HepG2 (cell line): ENCODE results near the gene STOM. TPM values are rescaled to one million over a fixed set of nuclear protein-coding genes. Genes with fewer than 3 reads are reported as not detected.

Source experiments
- ATAC-seq: fragments of 200-7000 bp; cut with Tn5 transposase; 3 replicates; pipeline ENCODE4 v1.9.1; 2020; ENCODE audit warnings: mild to moderate bottlenecking, moderate library complexity
- BruUV-seq: library from RNA; stranded (reverse); fragments of 400-500 nt; replicated peaks from 2 replicates; lab custom pipeline; 2021; lab: Mats Ljungman, UMichigan
- CTCF ChIA-PET: fragments of 300-600 bp; formaldehyde crosslinking; extraction: SDS; loops from one replicate; lab custom pipeline; 2021; ENCODE audit warnings: low total read pairs, inconsistent platforms, low intra/inter-chr PET ratio; lab: Yijun Ruan, JAX
- POLR2A ChIA-PET: fragments of 350-600 bp; sonication (Branson Sonifier 250); formaldehyde crosslinking; loops from one replicate; lab custom pipeline; 2020; ENCODE audit warnings: antibody characterized with exemption, inconsistent platforms; lab: Yijun Ruan, JAX
- DNase-seq: peaks from one replicate; pipeline ENCODE4 v3.0.0-alpha.2; 2015; ENCODE audit warnings: low spot score
- FAIRE-seq: peaks from 3 replicates; lab custom pipeline; 2011; peaks lifted over from hg19 to GRCh38; lab: Jason Lieb, UNC
- H2AFZ ChIP-seq: one replicate; pipeline ENCODE4 v1.6.1; 2011; ENCODE audit warnings: low read length, inconsistent platforms
- H3K27ac ChIP-seq: fragments of 300-600 bp; 3 replicates; pipeline ENCODE4 v1.8.0; 2011; ENCODE audit warnings: mixed run types, mild to moderate bottlenecking, mixed read lengths, low read length, inconsistent platforms; ENCODE audit not compliant: insufficient read depth; ENCODE audit errors: extremely low read length
- H3K27me3 ChIP-seq, 2 experiments: fragments of 200-600 bp in 1 of 2; 2 replicates in 1 of 2; 3 replicates in 1 of 2; pipeline versions ENCODE4 v1.6.0 to v1.8.0; 2011; ENCODE audit warnings: low read length in 2 of 2, mild to moderate bottlenecking in 2 of 2, moderate library complexity in 2 of 2, inconsistent platforms in 1 of 2; ENCODE audit not compliant: insufficient read depth in 2 of 2, control insufficient read depth in 1 of 2
- H3K36me3 ChIP-seq, 2 experiments: fragments of 200-600 bp in 1 of 2; replicated peaks in 1 of 2; 2 replicates in 1 of 2; 3 replicates in 1 of 2; pipeline versions ENCODE4 v1.5.1 to v1.8.0; 2011; ENCODE audit warnings: low read length in 2 of 2, inconsistent platforms in 1 of 2; ENCODE audit not compliant: insufficient read depth in 2 of 2, control insufficient read depth in 1 of 2
- H3K4me1 ChIP-seq: 2 replicates; pipeline ENCODE4 v1.5.1; 2012; ENCODE audit warnings: low read length, inconsistent platforms; ENCODE audit not compliant: insufficient read depth
- H3K4me2 ChIP-seq: 2 replicates; pipeline ENCODE4 v1.6.0; 2011; ENCODE audit warnings: low read depth, low read length, inconsistent platforms
- H3K4me3 ChIP-seq, 3 experiments: fragments of 200-600 bp in 1 of 3; sonication (generic), shearing (Covaris generic) in 1 of 3; replicated peaks in 1 of 3; 2 replicates each; pipeline ENCODE4 v1.5.1; 2011 to 2016; ENCODE audit warnings: low read length in 3 of 3, inconsistent platforms in 2 of 3, low read depth in 2 of 3, mild to moderate bottlenecking in 2 of 3, control low read depth in 1 of 3, mixed read lengths in 1 of 3; ENCODE audit not compliant: insufficient read depth in 1 of 3
- H3K79me2 ChIP-seq: one replicate; pipeline ENCODE4 v1.6.1; 2011; ENCODE audit warnings: low read length, inconsistent platforms; ENCODE audit not compliant: insufficient read depth
- H3K9ac ChIP-seq: 2 replicates; pipeline ENCODE4 v1.6.0; 2011; ENCODE audit warnings: mild to moderate bottlenecking, low read depth, low read length, inconsistent platforms; ENCODE audit not compliant: insufficient read depth
- H3K9me3 ChIP-seq: 2 replicates; pipeline ENCODE4 v1.5.1; 2012; ENCODE audit warnings: mild to moderate bottlenecking, low read length
- H4K20me1 ChIP-seq: 2 replicates; pipeline ENCODE4 v1.6.0; 2011; ENCODE audit warnings: inconsistent platforms, mild to moderate bottlenecking, low read length, moderate library complexity; ENCODE audit not compliant: insufficient read depth
- ARID2 ChIP-seq: sonication (generic); formaldehyde crosslinking; IDR thresholded peaks from 2 replicates; pipeline ENCODE4 v1.8.1; 2022; ENCODE audit warnings: mild to moderate bottlenecking, missing genetic modification reagents, borderline replicate concordance
- CBX1 ChIP-seq: IDR thresholded peaks from one replicate; pipeline ENCODE4 v1.6.1; 2016; ENCODE audit warnings: antibody characterized with exemption, low read depth
- DR1 ChIP-seq: sonication (generic); formaldehyde crosslinking; IDR thresholded peaks from 2 replicates; pipeline ENCODE4 v1.8.0; 2021; ENCODE audit warnings: mild to moderate bottlenecking, missing genetic modification reagents, inconsistent platforms
- EHMT2 ChIP-seq: fragments of 200-600 bp; sonication (generic); IDR thresholded peaks from 2 replicates; pipeline ENCODE4 v1.7.0; 2017; ENCODE audit warnings: antibody characterized with exemption, low read depth, low read length, borderline replicate concordance
- FOXO1 ChIP-seq: sonication (generic); formaldehyde crosslinking; IDR thresholded peaks from 2 replicates; pipeline ENCODE4 v1.4.0; 2020; ENCODE audit warnings: missing genetic modification reagents
- HHEX ChIP-seq: IDR thresholded peaks from 2 replicates; pipeline ENCODE4 v1.6.1; 2016; ENCODE audit warnings: control low read depth
- NCOA2 ChIP-seq: sonication (generic); formaldehyde crosslinking; IDR thresholded peaks from 2 replicates; pipeline ENCODE4 v1.8.0; 2022; ENCODE audit warnings: inconsistent platforms
- NFIC ChIP-seq: IDR thresholded peaks from 2 replicates; pipeline ENCODE4 v1.6.1; 2012; ENCODE audit warnings: mild to moderate bottlenecking, low read length, inconsistent platforms
- PTBP1 ChIP-seq: fragments of 200-400 bp; formaldehyde crosslinking; IDR thresholded peaks from 2 replicates; pipeline ENCODE4 v1.6.1; 2018; ENCODE audit warnings: low read length, low read depth; ENCODE audit not compliant: poor library complexity, severe bottlenecking
- SUZ12 ChIP-seq: fragments of 150-350 bp; IDR thresholded peaks from 2 replicates; pipeline ENCODE4 v1.6.1; 2014; ENCODE audit warnings: low read depth, low read length
- TOE1 ChIP-seq: sonication (generic); formaldehyde crosslinking; IDR thresholded peaks from 2 replicates; pipeline ENCODE4 v1.4.0; 2020; ENCODE audit warnings: mild to moderate bottlenecking, missing genetic modification reagents
- TSC22D2 ChIP-seq: sonication (generic); formaldehyde crosslinking; IDR thresholded peaks from 2 replicates; pipeline ENCODE4 v1.5.1; 2020; ENCODE audit warnings: missing genetic modification reagents, mild to moderate bottlenecking, borderline replicate concordance
- ZFP1 ChIP-seq: IDR thresholded peaks from 2 replicates; pipeline ENCODE4 v1.6.1; 2016
- ZFP90 ChIP-seq: sonication (generic); formaldehyde crosslinking; IDR thresholded peaks from 2 replicates; pipeline ENCODE4 v1.8.0; 2022; ENCODE audit warnings: missing genetic modification reagents, mild to moderate bottlenecking, inconsistent platforms, borderline replicate concordance
- ZNF274 ChIP-seq: sonication (generic); formaldehyde crosslinking; IDR thresholded peaks from 2 replicates; pipeline ENCODE4 v1.5.1; 2020; ENCODE audit warnings: mild to moderate bottlenecking, missing genetic modification reagents
- ZNF333 ChIP-seq: sonication (generic); formaldehyde crosslinking; IDR thresholded peaks from 2 replicates; pipeline ENCODE4 v1.4.0; 2020; ENCODE audit warnings: mild to moderate bottlenecking, missing genetic modification reagents, borderline replicate concordance
- WGBS: methylation state at CpG from one replicate; pipeline ENCODE4 v1.1.6; 2017; ENCODE audit warnings: low lambda C conversion rate; 5-methylcytosine and 5-hydroxymethylcytosine counted together
- in situ Hi-C: cut with HindIII; loops from 2 replicates; pipeline ENCODE4 v1.10.0; 2017; ENCODE audit warnings: low pct_unique_long_range_greater_than_20kb; ENCODE audit not compliant: extremely low pct_ligation_motif_present
- intact Hi-C: fragments of 100-400 bp; cut with micrococcal nuclease; formaldehyde crosslinking; loops from one replicate; pipeline ENCODE4 v1.10.0; 2022; ENCODE audit not compliant: unreplicated experiment
- polyA plus RNA-seq, 8 experiments: library from polyadenylated mRNA; depleted of rRNA in 3 of 8; stranded (reverse) in 7 of 8; unstranded in 1 of 8; fragments of >200 nt; fragmentation: Illumina TruSeq in 4 of 8; extraction: Trizol in 4 of 8; gene quantifications; 2 replicates each; pipeline versions ENCODE4 v1.2.1 to v1.2.3, GENCODE V29; 2011 to 2016; ENCODE audit warnings: low read depth in 4 of 8, missing spikeins in 1 of 8, mixed read lengths in 1 of 8; ENCODE audit not compliant: insufficient read depth in 1 of 8
- total RNA-seq, 5 experiments: library from RNA; depleted of rRNA; stranded (reverse); fragments of >200 nt; fragmentation: Illumina TruSeq; extraction: Trizol; gene quantifications; 2 replicates each; pipeline ENCODE4 v1.2.3, GENCODE V29; 2016; ENCODE audit warnings: low read depth in 1 of 5
- TF ChIP-seq, protein P1 (sequence below): sonication (generic); formaldehyde crosslinking; IDR thresholded peaks from 2 replicates; pipeline ENCODE4 v1.5.0; 2020; ENCODE audit warnings: missing genetic modification reagents
- TF ChIP-seq, protein P2 (sequence below): sonication (generic); formaldehyde crosslinking; IDR thresholded peaks from 2 replicates; pipeline ENCODE4 v1.4.0; 2020; ENCODE audit warnings: missing genetic modification reagents
- TF ChIP-seq, protein P3 (sequence below): sonication (generic); formaldehyde crosslinking; IDR thresholded peaks from 2 replicates; pipeline ENCODE4 v1.8.0; 2022; ENCODE audit warnings: missing genetic modification reagents, low read depth, mild to moderate bottlenecking, borderline replicate concordance
- TF ChIP-seq, protein P4 (sequence below): sonication (generic); formaldehyde crosslinking; conservative IDR thresholded peaks from 2 replicates; pipeline ENCODE4 v1.4.0; 2020; ENCODE audit warnings: missing genetic modification reagents

STOM gene
- total and polyA plus RNA-seq, 2 of the 13 experiments (the other 11 are each of a cell fraction or from before 2014, with no cell fraction given) = 43.6 to 165 TPM

DNA sequence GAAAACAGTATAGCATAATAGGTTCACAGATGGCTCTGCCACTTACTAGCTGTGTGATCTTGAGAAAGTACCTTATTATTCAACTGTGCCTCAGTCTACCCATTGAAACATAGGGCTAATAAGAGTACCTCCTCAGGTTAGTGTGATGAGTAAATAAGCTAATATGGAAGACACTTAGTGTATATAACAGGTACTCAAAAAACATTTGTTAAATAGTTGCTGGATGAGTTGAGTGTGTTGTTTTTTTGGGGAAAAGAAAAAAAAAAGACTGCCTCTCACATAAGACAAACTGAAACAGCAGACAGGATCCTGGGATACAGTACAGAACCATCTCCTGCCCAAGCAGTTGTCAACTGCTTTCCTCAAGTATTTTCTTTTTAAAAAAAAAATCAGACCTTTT is 5.2 kb downstream of the STOM start (continued):
- TF ChIP-seq, protein P1, sequence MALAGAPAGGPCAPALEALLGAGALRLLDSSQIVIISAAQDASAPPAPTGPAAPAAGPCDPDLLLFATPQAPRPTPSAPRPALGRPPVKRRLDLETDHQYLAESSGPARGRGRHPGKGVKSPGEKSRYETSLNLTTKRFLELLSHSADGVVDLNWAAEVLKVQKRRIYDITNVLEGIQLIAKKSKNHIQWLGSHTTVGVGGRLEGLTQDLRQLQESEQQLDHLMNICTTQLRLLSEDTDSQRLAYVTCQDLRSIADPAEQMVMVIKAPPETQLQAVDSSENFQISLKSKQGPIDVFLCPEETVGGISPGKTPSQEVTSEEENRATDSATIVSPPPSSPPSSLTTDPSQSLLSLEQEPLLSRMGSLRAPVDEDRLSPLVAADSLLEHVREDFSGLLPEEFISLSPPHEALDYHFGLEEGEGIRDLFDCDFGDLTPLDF (CRISPR knock-in tag) = no peak
- TF ChIP-seq NCOA2 (CRISPR knock-in tag) = no peak
- TF ChIP-seq CBX1 = no peak
- no peak for TF ChIP-seq TOE1

DNA sequence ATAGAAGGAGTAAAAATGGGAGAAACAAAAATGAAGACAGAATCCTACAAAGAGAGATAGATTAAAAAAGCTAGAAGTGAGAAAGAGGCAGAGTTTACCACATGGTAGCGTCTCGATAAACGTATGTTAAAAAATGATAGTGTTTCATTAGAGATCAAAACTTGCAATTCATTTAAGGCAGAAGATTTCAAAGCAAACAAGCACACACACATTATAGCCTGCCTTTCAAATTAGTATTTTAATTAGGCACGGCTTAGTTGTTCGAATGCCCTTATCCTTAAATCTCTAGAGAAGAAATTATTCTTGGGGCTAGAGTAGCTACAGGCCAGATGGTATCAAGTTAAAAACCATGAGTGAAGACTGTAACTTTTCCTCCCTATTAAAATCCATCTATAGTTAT is 6.0 kb downstream of the STOM start:
- Histone ChIP-seq H3K4me1 (peaks cover 67% of the 10 kb centered on the region), H3K4me3 (no peak overlapping the region), H3K36me3 (peaks cover 0 to 2% of the 10 kb centered on the region in 2 experiments; a peak in 1 of 5 replicates), H3K9me3 (no peaks in the 10 kb centered on the region), H3K79me2 (peaks cover 67% of the 10 kb centered on the region), H3K27me3 (no peaks in the 10 kb centered on the region), H2AFZ (no peak overlapping the region), H3K4me2 (no peak overlapping the region), H3K27ac (no peak overlapping the region), H3K9ac (no peak overlapping the region), H4K20me1 (peaks cover 2% of the 10 kb centered on the region; the same call in 1 of the 2 replicates)
- intact Hi-C loops = no loop called here
- BruUV-seq = no TSS peak
- CTCF ChIA-PET = no interaction called here
- 97% methylated on average over 5 of the region's 5 CpGs for WGBS
- ATAC-seq (no peak), FAIRE-seq (no peak), DNase-seq (no peak)
- in situ Hi-C loops = no loop called here
- POLR2A ChIA-PET = interaction anchor here (1.3 to 1.4 kb wide), 2 partner anchors 9 to 42 kb away, joined by 3 read pairs; no protein-coding TSS in a partner anchor
- TF ChIP-seq NFIC (no peak), SUZ12 (no peak), PTBP1 (no peak), EHMT2 (no peak), TSC22D2 (CRISPR knock-in tag) (no peak), HHEX (CRISPR knock-in tag) (no peak), ZNF333 (CRISPR knock-in tag) (no peak), ZFP90 (CRISPR knock-in tag) (no peak), FOXO1 (CRISPR knock-in tag) (no peak), DR1 (CRISPR knock-in tag) (no peak), ZFP1 (no peak), ZNF274 (CRISPR knock-in tag) (no peak), ARID2 (CRISPR knock-in tag) (no peak)
- TF ChIP-seq, protein P2, sequence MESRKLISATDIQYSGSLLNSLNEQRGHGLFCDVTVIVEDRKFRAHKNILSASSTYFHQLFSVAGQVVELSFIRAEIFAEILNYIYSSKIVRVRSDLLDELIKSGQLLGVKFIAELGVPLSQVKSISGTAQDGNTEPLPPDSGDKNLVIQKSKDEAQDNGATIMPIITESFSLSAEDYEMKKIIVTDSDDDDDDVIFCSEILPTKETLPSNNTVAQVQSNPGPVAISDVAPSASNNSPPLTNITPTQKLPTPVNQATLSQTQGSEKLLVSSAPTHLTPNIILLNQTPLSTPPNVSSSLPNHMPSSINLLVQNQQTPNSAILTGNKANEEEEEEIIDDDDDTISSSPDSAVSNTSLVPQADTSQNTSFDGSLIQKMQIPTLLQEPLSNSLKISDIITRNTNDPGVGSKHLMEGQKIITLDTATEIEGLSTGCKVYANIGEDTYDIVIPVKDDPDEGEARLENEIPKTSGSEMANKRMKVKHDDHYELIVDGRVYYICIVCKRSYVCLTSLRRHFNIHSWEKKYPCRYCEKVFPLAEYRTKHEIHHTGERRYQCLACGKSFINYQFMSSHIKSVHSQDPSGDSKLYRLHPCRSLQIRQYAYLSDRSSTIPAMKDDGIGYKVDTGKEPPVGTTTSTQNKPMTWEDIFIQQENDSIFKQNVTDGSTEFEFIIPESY (CRISPR knock-in tag) = no peak
- TF ChIP-seq, protein P3, sequence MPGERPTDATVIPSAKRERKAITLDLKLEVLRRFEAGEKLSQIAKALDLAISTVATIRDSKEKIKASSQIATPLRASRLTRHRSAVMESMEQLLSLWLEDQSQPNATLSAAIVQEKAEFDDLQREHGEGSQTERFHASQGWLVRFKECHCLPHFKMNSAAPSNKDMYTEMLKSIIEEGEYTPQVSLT = no peak
- TF ChIP-seq, protein P4, sequence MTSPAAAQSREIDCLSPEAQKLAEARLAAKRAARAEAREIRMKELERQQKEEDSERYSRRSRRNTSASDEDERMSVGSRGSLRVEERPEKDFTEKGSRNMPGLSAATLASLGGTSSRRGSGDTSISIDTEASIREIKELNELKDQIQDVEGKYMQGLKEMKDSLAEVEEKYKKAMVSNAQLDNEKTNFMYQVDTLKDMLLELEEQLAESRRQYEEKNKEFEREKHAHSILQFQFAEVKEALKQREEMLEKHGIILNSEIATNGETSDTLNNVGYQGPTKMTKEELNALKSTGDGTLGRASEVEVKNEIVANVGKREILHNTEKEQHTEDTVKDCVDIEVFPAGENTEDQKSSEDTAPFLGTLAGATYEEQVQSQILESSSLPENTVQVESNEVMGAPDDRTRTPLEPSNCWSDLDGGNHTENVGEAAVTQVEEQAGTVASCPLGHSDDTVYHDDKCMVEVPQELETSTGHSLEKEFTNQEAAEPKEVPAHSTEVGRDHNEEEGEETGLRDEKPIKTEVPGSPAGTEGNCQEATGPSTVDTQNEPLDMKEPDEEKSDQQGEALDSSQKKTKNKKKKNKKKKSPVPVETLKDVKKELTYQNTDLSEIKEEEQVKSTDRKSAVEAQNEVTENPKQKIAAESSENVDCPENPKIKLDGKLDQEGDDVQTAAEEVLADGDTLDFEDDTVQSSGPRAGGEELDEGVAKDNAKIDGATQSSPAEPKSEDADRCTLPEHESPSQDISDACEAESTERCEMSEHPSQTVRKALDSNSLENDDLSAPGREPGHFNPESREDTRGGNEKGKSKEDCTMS (CRISPR knock-in tag) = no peak
